CD4-positive, CD25-positive, alpha-beta regulatory T cell (primary cell): ENCODE results near the gene PAMR1. TPM values are rescaled to one million over a fixed set of nuclear protein-coding genes. Genes with fewer than 3 reads are reported as not detected.

Experiments
- ATAC-seq, 2 donors: fragments of 150-1000 bp; cut with Tn5 transposase; one replicate each; pipeline ENCODE4 v1.10.0; 2021; ENCODE audit warnings: low read depth in 2 of 2, moderate number of reproducible peaks in 2 of 2, moderate library complexity in 1 of 2
- DNase-seq, 3 donors: peaks; one replicate each; pipeline versions ENCODE4 v3.0.0 to v3.0.0-alpha.2; 2012 to 2022; ENCODE audit warnings: mixed read lengths in 1 of 3
- H3K27ac ChIP-seq: one replicate; pipeline ENCODE4 v1.7.0; 2013; ENCODE audit warnings: mild to moderate bottlenecking, low read length; ENCODE audit not compliant: insufficient read depth, poor library complexity, severe bottlenecking
- H3K27me3 ChIP-seq: one replicate; pipeline ENCODE4 v1.7.0; 2013; ENCODE audit warnings: low read length; ENCODE audit not compliant: control insufficient read depth, insufficient read depth
- H3K36me3 ChIP-seq: one replicate; pipeline ENCODE4 v1.7.0; 2013; ENCODE audit warnings: mild to moderate bottlenecking, low read length, moderate library complexity; ENCODE audit not compliant: control insufficient read depth, insufficient read depth
- H3K4me1 ChIP-seq: 2 replicates; pipeline ENCODE4 v1.7.0; 2013; ENCODE audit warnings: mild to moderate bottlenecking, low read length; ENCODE audit not compliant: insufficient read depth, control insufficient read depth, poor library complexity, severe bottlenecking
- H3K4me3 ChIP-seq: one replicate; pipeline ENCODE4 v1.7.0; 2013; ENCODE audit warnings: low read depth, mild to moderate bottlenecking, low read length, moderate library complexity
- H3K9me3 ChIP-seq, 2 experiments: 1 replicate in 1 of 2; 2 replicates in 1 of 2; pipeline ENCODE4 v1.7.0; 2013; ENCODE audit warnings: low read length in 2 of 2, mild to moderate bottlenecking in 1 of 2, moderate library complexity in 1 of 2; ENCODE audit not compliant: control insufficient read depth in 2 of 2
- H3K27ac Mint-ChIP-seq, 3 donors: one replicate each; pipeline ENCODE4 v1.8.0; 2020 to 2022; ENCODE audit warnings: mild to moderate bottlenecking in 3 of 3, mixed read lengths in 3 of 3, moderate library complexity in 2 of 3
- H3K27me3 Mint-ChIP-seq: one replicate; pipeline ENCODE4 v1.8.0; 2022; ENCODE audit warnings: mild to moderate bottlenecking, mixed read lengths
- H3K36me3 Mint-ChIP-seq: one replicate; pipeline ENCODE4 v1.8.0; 2020; ENCODE audit warnings: mixed read lengths
- H3K4me1 Mint-ChIP-seq, 4 donors: one replicate each; pipeline ENCODE4 v1.8.0; 2020 to 2022; ENCODE audit warnings: mixed read lengths in 4 of 4, mild to moderate bottlenecking in 1 of 4
- H3K4me3 Mint-ChIP-seq, 4 donors: one replicate each; pipeline ENCODE4 v1.8.0; 2020 to 2022; ENCODE audit warnings: mild to moderate bottlenecking in 4 of 4, mixed read lengths in 4 of 4, moderate library complexity in 3 of 4
- H3K9me3 Mint-ChIP-seq, 7 donors: one replicate each; pipeline ENCODE4 v1.8.0; 2020 to 2022; ENCODE audit warnings: mixed read lengths in 7 of 7, mild to moderate bottlenecking in 3 of 7, moderate library complexity in 2 of 7
- polyA plus RNA-seq, 4 donors: library from polyadenylated mRNA; unstranded; fragments of 300-500 nt; fragmentation: Illumina TruSeq; gene quantifications; one replicate each; pipeline ENCODE4 v1.2.3, GENCODE V29; 2021
- total RNA-seq: library from RNA; stranded (reverse); gene quantifications from one replicate; pipeline ENCODE4 v1.2.3, GENCODE V29; 2022

Gene PAMR1
- total and polyA plus RNA-seq, 5 donors from 2014 or later, result not detected

DNA sequence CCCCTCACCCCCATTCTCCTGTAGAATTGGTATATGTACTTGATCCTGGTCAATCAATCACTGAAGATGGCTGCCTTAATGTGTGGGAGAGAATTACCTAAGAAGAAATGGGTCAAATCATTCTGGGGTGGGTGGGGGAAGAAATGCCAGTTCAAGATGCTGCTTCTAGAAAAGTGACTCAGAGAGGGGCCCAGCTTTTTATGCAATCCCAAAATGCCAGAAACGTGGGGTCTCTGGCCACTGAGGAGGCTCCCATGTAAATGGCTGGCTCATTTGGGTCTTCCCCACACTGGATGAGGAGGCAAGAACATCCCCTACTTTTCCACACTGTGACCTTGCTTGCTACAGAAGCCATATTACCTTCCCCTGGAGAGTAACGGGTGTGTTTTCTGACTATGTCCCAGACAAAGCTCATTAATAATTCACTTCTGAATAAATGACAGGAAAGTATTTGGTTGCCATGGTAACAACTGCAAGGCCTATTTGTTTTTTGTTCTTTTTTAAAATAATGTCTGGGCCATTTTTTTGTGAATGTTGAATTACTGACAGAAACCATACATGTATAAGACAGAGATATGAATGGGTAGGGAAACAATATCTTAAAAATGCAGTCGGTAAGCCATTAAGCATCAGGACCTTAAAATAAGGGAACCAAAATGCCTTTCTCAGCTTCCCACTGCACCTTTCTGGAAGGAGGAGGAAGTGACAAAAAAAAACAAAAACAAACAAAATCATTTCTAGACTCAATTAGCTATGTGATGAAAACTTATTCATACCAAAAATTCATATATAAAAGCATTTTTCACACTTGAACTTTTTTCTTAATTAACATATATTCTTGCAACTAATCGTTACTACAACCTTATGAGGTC lies 138.1 kb downstream of the PAMR1 start:
- no peak overlapping the region for H3K27ac ChIP-seq
- no peak overlapping the region for H3K4me3 ChIP-seq
- peaks cover 11% of the 10 kb centered on the region for H3K4me1 ChIP-seq
- H3K9me3 ChIP-seq, result no peaks in the 10 kb centered on the region
- Mint-ChIP-seq H3K4me1 (peaks cover 14 to 25% (median 23%) of the 10 kb centered on the region in 4 donors), H3K36me3 (no peaks in the 10 kb centered on the region), H3K27me3 (peaks cover under 1% of the 10 kb centered on the region), H3K9me3 (no peaks in the 10 kb centered on the region), H3K4me3 (no peak overlapping the region), H3K27ac (peak overlapping the region in 2 of 3 donors; percentile 12 to 54)
- no peaks in the 10 kb centered on the region for H3K27me3 ChIP-seq
- DNase-seq (no peak), ATAC-seq (no peak)
- no peaks in the 10 kb centered on the region for H3K36me3 ChIP-seq

- peaks cover 0 to 8% (median 4%) of the 10 kb centered on the region in 4 donors for H3K4me1 Mint-ChIP-seq
- H3K27ac Mint-ChIP-seq, result peak overlapping the region in 1 of 3 donors; percentile 61
- no peaks in the 10 kb centered on the region for H3K9me3 ChIP-seq
- DNase-seq (no peak), ATAC-seq (no peak)
- H3K36me3 Mint-ChIP-seq, result peaks cover 5% of the 10 kb centered on the region
- no peak overlapping the region for H3K27ac ChIP-seq
- H3K4me1 ChIP-seq, result no peaks in the 10 kb centered on the region
- no peak overlapping the region for H3K4me3 ChIP-seq
- no peak overlapping the region for H3K4me3 Mint-ChIP-seq
- no peaks in the 10 kb centered on the region for H3K27me3 ChIP-seq
- H3K9me3 Mint-ChIP-seq, result no peaks in the 10 kb centered on the region
- H3K36me3 ChIP-seq, result no peaks in the 10 kb centered on the region
- H3K27me3 Mint-ChIP-seq, result peaks cover 7% of the 10 kb centered on the region
These were observed 141.5 kb downstream of the PAMR1 start for GRCh38 chr11:35383953-35384352.

Other genes with a start within 250 kb of the PAMR1 start
- gene SLC1A2, start 106.1 kb downstream of the PAMR1 start, total RNA-seq, result not detected
- gene SLC1A2, start 106.1 kb downstream of the PAMR1 start, polyA plus RNA-seq, result under 1 TPM in 2 of 4 donors, not detected in 2; 0.08 to 0.23 TPM
- gene FJX1, start 92.8 kb upstream of the PAMR1 start, total RNA-seq, result not detected
- not detected for gene FJX1, start 92.8 kb upstream of the PAMR1 start, polyA plus RNA-seq
- 23.4 TPM for gene TRIM44, start 137.2 kb upstream of the PAMR1 start, total RNA-seq
- 10 to 100 TPM in 3 of 4 donors, 1 to 10 TPM in 1; 9.4 to 32.8 (median 20.4) TPM for gene TRIM44, start 137.2 kb upstream of the PAMR1 start, polyA plus RNA-seq